H4 (cell line): ENCODE results near the gene MPC2. TPM values are rescaled to one million over a fixed set of nuclear protein-coding genes. Genes with fewer than 3 reads are reported as not detected.

Experiments
- DNase-seq: peaks from one replicate; pipeline ENCODE4 v3.0.0-alpha.2; 2015; ENCODE audit warnings: low spot score
- total RNA-seq: library from RNA; depleted of rRNA; stranded (reverse); fragments of >200 nt; shearing (Covaris generic); gene quantifications from 2 replicates; pipeline ENCODE4 v1.2.3, GENCODE V29; 2014; rRNA removed

Gene MPC2
- 52.2 and 78.9 TPM in 2 replicates for total RNA-seq

GRCh38 chr1:167936930-167937708 lies at the start of gene MPC2:
MPC2 (minus strand) TSS chr1:167937072; CDS start chr1:167935841, 1,231 bp downstream.
- peak; percentile 58 for DNase-seq

GRCh38 chr1:167984886-167985489 lies 48.1 kb upstream of the MPC2 start:
- DNase-seq, result peak; percentile 33

- no peak for DNase-seq
Measured at GRCh38 chr1:167983797-167984420, 47.0 kb upstream of the MPC2 start.

- DNase-seq, result no peak
Measured at GRCh38 chr1:167981933-167982332, 45.1 kb upstream of the MPC2 start.

GRCh38 chr1:167977245-167977644 lies 40.4 kb upstream of the MPC2 start:
- DNase-seq, result no peak

GRCh38 chr1:167974698-167975097 lies 37.8 kb upstream of the MPC2 start:
- no peak for DNase-seq

- DNase-seq, result no peak
Measured at GRCh38 chr1:167973832-167974231, 37.0 kb upstream of the MPC2 start.

- no peak for DNase-seq
Measured at GRCh38 chr1:167968569-167968968, 31.7 kb upstream of the MPC2 start.

GRCh38 chr1:167966050-167966449 lies 29.2 kb upstream of the MPC2 start:
- no peak for DNase-seq

- DNase-seq, result no peak
Measured at GRCh38 chr1:167964646-167965045, 27.8 kb upstream of the MPC2 start.

- no peak for DNase-seq
Measured at GRCh38 chr1:167957710-167958109, 20.8 kb upstream of the MPC2 start.

GRCh38 chr1:167955915-167956314 lies 19.0 kb upstream of the MPC2 start:
- no peak for DNase-seq

GRCh38 chr1:167950569-167950968 lies 13.7 kb upstream of the MPC2 start:
- DNase-seq, result no peak

- no peak for DNase-seq
Measured at GRCh38 chr1:167949785-167950184, 12.9 kb upstream of the MPC2 start.

GRCh38 chr1:167947733-167948132 lies 10.9 kb upstream of the MPC2 start:
- no peak for DNase-seq

- no peak for DNase-seq
Measured at GRCh38 chr1:167943541-167943940, 6.7 kb upstream of the MPC2 start.

GRCh38 chr1:167940264-167940663 lies 3.4 kb upstream of the MPC2 start:
- DNase-seq, result no peak

- DNase-seq, result no peak
Measured at GRCh38 chr1:167938080-167938636, 1.3 kb upstream of the MPC2 start.

GRCh38 chr1:167937709-167938010 lies 788 bp upstream of the MPC2 start:
- no peak for DNase-seq

GRCh38 chr1:167936068-167936929 lies 573 bp downstream of the MPC2 start, which contains the start of gene DCAF6:
DCAF6 (plus strand) TSS chr1:167936683; CDS start chr1:167936912, 229 bp downstream.
- DNase-seq, result peak; percentile 97

- DNase-seq, result peak; percentile 17
Measured at GRCh38 chr1:167935216-167936067, 1.4 kb downstream of the MPC2 start.
